ENCODE data around the gene ITGA3. TPM values are rescaled to one million over a fixed set of nuclear protein-coding genes. Genes with fewer than 3 reads are reported as not detected.
A peak's percentile ranks its signal among the peaks of the same experiment; 100 is the strongest.

The ITGA3 gene
- total and polyA plus RNA-seq, 12 donors = 12.5 to 44.2 (median 23.1) TPM

GRCh38 chr17:50015146-50015545 is 40.8 kb upstream of the ITGA3 start:
- no peak for TF ChIP-seq CTCF (IDR thresholded peaks at IDR 0.05)
- DNase-seq = no peak
- Histone ChIP-seq H3K4me3 (no peak overlapping the region), H3K9me3 (peaks cover 0 to 39% (median 7%) of the 10 kb centered on the region in 11 donors), H3K4me1 (no peaks in the 10 kb centered on the region), H3K36me3 (no peaks in the 10 kb centered on the region), H3K27ac (no peak overlapping the region), H3K27me3 (peaks cover 0 to 26% (median 12%) of the 10 kb centered on the region in 7 donors)
- 90 to 98% methylated on average over 2 of the region's 2 CpGs for WGBS, 2 donors
- no peak for ATAC-seq
- intact Hi-C loops (cut with DNase I) = no loop called here

DNA sequence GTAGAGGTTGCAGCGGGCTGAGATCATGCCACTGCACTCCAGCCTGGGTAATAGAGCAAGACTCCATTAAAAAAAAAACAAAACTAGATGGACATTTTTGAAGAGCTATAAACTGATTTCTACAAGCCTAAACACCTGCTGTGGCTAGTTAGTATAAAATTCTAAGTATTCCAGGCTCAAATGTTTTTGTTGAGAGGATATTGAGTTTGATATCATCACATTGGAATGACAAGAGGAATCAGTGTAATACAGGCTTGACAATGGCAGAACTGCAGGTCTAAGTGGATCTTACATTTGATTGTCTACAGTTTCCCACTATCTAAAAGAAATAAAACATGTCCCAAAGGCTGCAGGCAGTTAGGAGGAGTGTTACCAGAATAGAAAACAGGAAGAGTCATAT is 37.0 kb upstream of the ITGA3 start:
- ATAC-seq (peak in 1 of 8 donors; percentile 41), DNase-seq (no peak)
- Histone ChIP-seq H3K9me3 (peaks cover 0 to 13% (median 0%) of the 10 kb centered on the region in 11 donors), H3K27ac (peak overlapping the region in 1 of 10 donors; percentile 2), H3K4me1 (peaks cover 0 to 17% (median 0%) of the 10 kb centered on the region in 9 donors), H3K27me3 (peaks cover 0 to 6% (median 0%) of the 10 kb centered on the region in 7 donors), H3K36me3 (no peaks in the 10 kb centered on the region), H3K4me3 (no peak overlapping the region)
- WGBS, 2 donors = 91 to 94% methylated on average over 1 of the region's 1 CpG
- no peak for TF ChIP-seq CTCF (IDR thresholded peaks at IDR 0.05)
- intact Hi-C loops (cut with DNase I) = no loop called here

DNA sequence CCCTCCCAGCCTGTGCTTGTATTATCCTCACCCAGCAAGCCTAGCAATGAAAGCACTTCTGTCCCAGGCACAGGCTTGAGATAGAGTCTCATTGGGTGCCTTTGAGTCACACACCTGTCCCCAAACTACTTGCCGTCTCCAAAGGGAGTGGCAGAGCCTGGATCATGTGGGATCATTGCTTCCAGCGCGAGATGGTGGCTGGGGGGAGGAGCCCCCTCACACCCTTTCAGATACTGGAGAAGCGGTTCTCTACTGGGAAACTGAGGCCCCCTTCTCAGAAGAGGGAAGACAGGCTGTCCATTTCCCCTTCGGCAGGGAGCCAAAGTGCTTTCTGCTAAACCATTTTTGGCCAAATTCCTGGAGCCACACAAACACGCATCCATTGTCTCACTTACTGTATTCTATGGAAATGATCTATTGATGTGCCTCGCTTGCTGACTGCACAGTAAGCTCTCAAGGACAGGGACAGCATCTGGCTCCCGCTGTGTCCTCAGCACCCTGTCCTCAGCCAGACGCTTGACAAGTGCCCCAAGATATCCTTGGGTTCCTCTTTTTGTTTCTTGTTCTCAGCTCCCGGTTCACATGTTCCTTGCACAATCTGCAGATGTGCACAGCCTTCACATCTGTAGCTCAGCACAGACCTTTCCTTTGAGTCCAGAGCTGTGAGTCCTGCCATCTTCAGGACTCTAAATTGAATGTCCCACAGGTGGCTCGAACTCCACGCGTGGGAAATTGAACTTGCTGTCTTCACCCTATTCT is 34.9 kb upstream of the ITGA3 start:
- Histone ChIP-seq H3K9me3 (no peaks in the 10 kb centered on the region), H3K4me1 (peaks cover 0 to 17% (median 0%) of the 10 kb centered on the region in 9 donors), H3K27me3 (peaks cover 0 to 5% (median 0%) of the 10 kb centered on the region in 7 donors), H3K27ac (no peak overlapping the region), H3K36me3 (no peaks in the 10 kb centered on the region), H3K4me3 (no peak overlapping the region)
- no peak for TF ChIP-seq CTCF (IDR thresholded peaks at IDR 0.05)
- intact Hi-C loops (cut with DNase I) = loop anchor here in 4 of 10 donors (5.0 to 10.0 kb wide), 2 partner anchors 274 to 511 kb away; partner anchors contain the start of gene EPN3 (in 1 of the 4)
- WGBS, 2 donors = 59 to 70% methylated on average over 13 of the region's 13 CpGs
- ATAC-seq = peak in 1 of 8 donors; percentile 13
- no peak for DNase-seq

GRCh38 chr17:50021681-50022370 is 34.1 kb upstream of the ITGA3 start:
- 95 to 96% methylated on average over 6 of the region's 6 CpGs for WGBS, 2 donors
- Histone ChIP-seq H3K4me3 (no peak overlapping the region), H3K27me3 (peaks cover 0 to 5% (median 0%) of the 10 kb centered on the region in 7 donors), H3K9me3 (no peaks in the 10 kb centered on the region), H3K4me1 (peaks cover 0 to 20% (median 3%) of the 10 kb centered on the region in 9 donors), H3K36me3 (no peaks in the 10 kb centered on the region), H3K27ac (no peak overlapping the region)
- no peak for DNase-seq
- no peak for TF ChIP-seq CTCF (IDR thresholded peaks at IDR 0.05)
- intact Hi-C loops (cut with DNase I) = loop anchor here in 4 of 10 donors (5.0 to 10.0 kb wide), 2 partner anchors 273 to 510 kb away; partner anchors contain the start of gene EPN3 (in 1 of the 4)
- no peak for ATAC-seq

All from heart right ventricle (tissue), 16 donors.